GM04503 (cell line): ENCODE measurements around the gene TAS1R3.
"Not testable (repeated sequence)": the region's sequence is repeated elsewhere in the genome, so short reads cannot be mapped to it uniquely, and the experiment has no call there.

Experiments used
- DNase-seq: peaks from one replicate; pipeline ENCODE4 v3.0.0-alpha.2; 2012; ENCODE audit warnings: low read depth

Gene TAS1R3

DNA sequence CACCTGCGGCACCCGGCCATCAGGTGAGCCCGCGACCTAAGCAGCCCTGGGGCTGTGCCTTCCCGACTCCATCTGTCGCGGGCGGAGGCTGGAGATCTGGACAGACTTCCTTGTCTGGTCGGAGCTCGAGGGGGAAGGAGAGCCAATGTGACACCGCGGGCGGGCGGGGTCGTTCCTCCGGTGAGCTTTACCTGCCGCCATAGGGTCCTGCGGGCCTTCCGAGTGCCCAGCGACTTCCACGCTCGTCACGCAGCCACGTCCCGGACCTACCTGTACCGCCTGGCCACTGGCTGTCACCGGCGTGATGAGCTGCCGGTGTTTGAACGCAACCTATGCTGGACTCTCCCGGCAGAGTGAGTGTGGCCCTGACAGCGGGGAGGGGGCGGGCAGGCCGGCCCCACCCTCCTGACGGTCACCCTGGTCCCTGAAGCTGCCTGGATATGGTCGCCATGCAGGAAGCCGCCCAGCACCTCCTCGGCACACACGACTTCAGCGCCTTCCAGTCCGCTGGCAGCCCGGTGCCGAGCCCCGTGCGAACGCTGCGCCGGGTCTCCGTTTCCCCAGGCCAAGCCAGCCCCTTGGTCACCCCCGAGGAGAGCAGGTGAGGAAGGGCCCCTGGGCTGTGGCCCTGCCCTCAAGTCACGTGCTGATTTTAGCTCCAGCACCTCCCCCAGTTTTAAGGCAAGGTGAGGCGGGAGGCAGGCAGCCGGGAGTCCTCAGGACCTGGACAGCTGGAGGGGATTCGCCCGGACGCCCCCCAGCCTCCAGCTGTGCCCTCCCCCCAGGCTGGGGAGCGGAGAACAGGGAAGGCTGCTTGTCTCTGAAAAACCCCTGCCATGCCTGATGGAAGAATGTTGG, 21.6 kb upstream of the TAS1R3 start:
- no peak for DNase-seq

DNA sequence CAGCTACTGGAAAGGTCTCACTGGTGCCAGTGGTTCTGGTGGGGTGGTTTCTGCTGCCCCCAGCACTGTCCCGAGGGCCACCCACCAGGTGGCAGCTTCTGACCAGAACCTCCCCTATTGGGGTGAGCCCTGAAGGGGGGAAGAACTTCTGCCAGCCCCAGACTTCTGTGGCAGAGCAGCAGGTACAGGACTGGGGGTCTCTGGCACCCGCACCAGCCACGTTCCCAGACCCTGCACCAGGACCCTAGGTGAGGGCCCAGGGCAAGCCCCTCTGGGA, 21.0 kb upstream of the TAS1R3 start:
- no peak for DNase-seq

DNA sequence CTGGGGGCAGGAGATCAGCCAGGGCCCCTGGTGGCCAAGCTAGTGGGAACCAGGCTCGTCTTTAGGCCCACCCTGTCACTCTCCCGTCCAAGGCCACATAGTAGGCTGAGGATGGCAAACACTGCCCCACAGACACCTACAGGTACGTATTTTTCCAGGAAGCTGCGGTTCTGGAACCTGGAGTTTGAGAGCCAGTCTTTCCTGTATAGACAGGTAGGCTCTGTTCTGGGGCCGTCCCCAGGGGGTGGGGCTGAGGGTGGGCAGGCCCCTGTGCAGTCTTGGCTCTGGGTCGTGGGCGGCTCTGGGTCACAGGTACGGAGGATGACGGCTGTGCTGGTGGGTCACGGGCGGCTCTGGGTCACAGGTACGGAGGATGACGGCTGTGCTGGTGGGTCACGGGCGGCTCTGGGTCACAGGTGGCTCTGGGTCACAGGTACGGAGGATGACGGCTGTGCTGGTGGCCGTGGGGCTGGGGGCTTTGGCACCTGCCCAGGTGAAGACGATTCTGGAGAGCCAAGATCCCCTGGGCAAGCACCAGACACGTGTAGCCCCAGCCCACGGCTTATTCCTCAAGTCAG, 20.5 kb upstream of the TAS1R3 start:
- DNase-seq = no peak

DNA sequence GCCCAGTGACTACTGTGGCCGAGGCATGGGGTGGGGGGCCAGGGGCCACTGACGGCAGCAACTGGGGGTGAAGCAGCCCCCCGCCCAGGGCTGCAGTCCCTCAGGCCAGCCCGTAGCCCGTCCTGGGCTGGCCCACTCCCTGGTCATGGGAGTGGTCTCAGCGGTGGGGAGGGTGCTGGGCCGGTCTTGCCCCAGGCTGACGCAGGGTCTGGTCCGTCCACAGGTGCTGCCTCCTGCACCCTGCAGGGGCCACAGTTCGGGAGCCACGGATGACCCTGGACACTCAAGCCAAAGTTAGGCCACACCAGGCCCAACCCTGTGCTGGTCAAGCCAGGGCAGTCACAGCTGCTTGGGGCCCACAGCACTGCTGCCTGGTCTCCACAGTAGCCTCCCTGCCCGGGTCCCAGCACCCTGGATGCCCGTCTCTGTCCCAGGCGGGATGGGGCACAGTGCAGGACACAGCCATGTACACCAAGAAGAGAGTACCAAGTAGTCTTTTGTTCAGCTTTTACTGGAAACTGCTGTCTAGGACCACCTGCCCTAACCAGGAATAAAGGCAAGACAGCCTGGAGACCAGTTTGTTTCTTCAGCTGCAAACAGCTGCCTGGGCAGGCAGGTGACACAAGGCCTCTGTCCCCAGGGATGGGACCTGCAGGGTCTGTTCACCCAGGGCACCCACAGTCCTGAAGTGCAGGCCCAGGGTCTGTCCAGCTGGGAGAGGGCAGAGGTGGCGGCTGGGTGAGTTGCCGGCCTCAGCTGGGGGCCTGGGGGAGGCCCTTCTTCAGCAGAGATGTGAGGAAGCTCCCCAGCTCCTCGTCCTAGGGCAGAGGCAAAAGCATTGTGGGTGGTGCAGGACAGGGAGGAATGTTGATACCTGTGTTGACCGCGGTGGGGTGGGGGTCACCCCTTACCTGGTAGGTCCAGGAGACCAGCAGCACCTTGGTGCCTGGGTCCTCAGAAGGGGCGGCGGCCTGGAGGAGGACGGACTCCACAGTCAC, 19.7 kb upstream of the TAS1R3 start:
- DNase-seq = no peak

DNA sequence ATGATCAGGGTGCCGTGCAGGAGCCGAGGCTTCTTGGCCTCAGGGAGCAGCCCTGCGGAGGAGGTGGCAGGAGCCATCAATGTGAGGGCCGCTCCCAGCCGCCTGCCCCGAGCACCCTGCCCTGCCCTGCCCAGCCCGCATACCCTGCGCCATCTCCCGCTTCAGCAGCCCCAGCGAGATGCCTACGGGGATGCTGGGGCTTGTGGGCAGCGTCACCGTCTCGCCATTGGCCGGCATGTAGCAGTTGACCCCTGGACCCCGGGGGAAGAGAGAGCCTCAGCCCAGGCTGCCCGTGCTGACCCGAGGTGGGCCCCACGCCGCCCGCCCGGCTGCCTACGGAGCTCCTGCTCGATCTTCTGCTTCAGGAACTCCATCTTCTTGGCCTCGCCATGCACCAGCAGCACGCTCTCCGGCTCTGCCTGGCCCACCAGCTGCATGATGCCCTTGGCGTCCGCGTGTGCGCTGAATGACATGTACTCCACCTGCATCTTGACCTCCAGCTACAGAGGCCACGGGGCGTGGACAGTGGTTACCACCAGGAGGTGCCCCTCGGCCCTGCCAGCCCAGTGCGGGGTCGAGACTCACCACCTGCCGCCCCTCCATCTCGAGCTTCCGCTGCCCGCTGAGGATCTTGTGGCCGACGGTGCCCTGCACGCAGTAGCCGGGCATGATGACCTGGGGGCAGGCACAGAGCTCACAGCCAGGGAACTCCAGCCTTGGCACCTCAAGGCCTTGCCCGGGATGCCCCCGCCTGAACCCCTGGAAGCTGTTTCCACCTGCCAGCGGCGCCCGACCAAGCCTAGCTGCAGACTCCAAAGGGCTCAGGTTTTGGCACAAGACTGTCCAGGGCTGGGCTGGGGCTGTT, 18.4 kb upstream of the TAS1R3 start:
- DNase-seq = no peak

DNA sequence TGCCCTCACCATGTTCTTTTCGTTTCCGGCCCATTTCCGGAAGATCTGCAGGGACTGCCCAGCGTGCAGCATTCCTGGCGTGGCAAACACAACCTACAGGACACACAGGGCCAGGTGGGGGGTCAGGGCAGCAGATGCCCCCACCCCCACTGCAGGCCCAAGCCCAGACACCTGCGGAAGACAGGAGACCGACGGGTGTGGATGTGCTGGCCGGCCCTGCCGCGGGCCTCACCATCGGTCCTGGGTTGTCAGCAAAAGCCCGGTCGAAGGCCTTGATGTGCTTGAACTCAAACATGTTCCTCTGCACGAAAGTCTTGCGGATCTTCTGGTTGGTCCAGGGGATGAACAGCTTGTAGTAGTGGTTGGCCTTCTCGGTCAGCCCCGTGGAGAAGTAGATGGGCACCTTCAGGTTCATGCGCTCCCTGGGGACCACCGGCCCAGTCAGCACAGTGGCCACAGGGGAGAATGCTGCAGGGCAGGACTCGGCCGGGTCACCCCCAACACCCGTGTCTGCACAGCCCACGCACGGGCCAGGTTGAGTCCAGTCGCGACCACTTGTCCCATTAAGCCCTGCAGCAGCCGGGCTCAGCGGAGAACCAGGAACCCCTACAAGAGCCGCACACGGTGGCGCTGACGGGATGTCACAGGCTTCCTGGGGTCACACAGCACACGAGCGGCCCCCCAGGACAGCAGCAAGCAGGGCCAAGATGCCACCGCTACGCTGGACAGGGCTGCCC, 17.4 kb upstream of the TAS1R3 start:
- DNase-seq = no peak

DNA sequence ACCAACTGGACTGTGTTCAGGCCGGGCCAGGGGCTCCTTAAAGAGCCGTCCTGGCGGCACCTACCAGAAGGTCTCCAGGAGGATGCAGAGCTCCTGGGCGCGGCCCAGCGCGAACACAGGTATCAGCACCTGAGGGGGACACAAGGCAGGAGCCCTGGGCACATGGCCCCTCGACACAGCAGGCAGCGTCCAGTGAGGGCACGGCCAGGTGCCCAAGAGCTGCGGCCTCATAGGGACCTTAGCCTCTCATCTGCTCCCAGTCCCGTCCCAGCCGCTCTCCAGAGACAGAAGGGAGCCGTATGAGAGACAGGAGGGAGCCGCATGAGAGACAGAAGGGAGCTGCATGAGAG, 16.9 kb upstream of the TAS1R3 start:
- no peak for DNase-seq

DNA sequence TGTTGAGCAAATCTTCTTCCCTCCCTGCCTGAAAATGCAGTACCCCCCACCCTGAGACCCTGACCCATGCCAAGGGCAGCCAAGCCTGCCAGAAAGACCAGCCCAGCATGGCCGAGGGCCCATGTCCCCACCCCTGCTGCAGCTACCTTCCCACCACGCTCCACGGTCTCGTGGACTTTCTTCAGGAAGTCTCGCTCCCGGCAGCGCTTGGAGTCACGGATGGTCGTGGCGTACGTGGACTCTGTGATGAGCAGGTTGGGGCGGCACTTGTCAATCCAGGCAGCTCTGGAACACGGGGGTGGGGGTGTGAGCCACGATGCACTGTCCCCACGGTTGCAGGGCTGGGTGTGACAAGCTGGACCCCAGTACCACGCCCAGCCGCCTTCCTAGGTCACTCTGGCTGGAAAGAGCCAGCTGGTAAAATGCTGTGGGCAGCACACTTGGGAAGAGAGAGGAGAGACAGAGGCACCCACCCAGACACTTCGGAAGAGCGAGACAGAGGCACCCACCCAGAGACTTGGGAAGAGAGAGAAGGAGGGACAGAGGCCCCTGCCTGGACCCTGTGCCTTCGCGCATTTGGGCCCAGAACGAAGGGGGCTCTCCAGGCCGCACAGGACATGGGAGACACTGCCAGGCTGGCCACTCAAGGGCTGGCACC, 16.3 kb upstream of the TAS1R3 start:
- no peak for DNase-seq

DNA sequence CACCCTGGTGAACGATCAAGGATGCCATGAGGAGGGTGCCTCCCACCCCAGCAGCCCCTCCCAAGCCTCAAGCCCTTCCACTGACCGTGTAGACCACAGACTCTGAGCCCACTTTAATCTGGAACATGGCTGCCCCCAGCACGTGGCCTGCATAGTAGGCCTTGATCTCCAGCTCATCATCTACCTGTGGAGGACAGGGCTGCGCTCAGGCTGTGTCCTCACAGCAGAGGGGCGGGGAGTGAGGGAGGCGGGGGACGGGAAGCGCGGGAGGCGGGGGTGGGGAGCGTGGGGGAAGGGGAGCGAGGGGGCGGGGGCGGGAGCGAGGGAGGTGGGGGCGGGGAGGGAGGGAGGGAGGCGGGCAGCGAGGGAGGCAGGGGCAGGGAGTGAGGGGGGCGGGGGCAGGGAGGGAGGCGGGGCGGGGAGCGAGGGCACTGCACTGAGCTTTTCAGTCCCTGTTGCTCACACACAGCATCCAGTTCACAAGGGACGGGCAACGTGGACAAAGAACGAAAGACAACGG, 15.6 kb upstream of the TAS1R3 start:
- DNase-seq = no peak

DNA sequence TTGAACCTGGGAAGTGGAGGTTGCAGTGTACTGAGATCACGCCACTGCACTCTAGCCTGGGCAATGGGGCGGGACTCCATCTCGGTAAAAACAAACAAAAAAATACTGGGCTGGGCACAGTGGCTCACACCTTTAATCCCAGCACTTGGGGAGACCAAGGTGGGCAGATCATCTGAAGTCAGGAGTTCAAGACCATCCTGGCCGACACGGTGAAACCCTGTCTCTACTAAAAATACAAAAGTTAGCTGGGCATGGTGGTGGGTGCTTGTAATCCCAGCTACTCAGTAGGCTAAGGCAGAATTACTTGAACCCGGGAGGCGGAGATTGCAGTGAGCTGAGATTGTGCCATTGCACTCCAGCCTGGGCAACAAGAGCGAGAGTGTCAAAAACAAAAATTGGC, 14.9 kb upstream of the TAS1R3 start:
- not testable (repeated sequence) for DNase-seq

DNA sequence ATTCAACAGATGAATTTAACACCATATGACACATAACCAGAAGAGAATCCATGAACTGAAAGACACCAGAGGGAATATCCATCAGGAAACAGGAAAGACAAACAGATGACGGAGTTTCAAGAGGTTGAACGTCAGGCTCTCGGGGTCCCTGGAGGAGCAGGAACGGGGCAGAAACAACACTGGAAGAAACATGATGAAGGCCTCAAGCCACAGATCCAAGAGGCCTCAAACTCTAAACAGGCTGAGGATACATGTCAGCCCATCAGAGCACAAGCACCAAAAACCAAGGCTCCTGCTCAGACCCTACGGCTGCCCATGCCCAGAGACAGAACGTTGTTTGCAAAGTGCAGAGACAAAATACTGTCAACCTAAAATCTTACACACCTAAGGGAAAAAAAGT, 13.7 kb upstream of the TAS1R3 start:
- no peak for DNase-seq

DNA sequence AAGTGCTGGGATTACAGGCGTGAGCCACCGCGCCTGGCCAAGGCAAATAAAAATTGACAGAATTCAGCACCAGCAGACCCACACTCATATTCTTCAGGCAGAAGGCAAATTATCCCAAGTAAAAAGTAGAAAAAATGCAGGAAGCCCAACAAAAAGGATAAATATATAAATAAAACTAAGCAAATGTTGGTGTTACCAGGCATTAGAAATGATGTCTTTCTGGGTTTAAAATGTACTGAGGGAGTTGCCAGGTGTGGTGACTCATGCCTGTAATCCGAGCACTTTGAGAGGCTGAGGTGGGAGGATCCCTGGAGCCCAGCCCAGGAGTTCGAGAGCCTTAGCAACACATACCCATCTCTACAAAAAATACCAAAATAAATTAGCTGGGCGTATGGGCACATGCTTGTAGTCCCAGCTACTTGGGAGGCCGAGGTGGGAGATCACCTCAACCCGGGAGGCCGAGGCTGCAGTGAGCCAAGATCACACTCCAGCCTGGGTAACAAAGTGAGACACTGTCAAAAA, 12.9 kb upstream of the TAS1R3 start:
- peak; percentile 88 for DNase-seq

DNA sequence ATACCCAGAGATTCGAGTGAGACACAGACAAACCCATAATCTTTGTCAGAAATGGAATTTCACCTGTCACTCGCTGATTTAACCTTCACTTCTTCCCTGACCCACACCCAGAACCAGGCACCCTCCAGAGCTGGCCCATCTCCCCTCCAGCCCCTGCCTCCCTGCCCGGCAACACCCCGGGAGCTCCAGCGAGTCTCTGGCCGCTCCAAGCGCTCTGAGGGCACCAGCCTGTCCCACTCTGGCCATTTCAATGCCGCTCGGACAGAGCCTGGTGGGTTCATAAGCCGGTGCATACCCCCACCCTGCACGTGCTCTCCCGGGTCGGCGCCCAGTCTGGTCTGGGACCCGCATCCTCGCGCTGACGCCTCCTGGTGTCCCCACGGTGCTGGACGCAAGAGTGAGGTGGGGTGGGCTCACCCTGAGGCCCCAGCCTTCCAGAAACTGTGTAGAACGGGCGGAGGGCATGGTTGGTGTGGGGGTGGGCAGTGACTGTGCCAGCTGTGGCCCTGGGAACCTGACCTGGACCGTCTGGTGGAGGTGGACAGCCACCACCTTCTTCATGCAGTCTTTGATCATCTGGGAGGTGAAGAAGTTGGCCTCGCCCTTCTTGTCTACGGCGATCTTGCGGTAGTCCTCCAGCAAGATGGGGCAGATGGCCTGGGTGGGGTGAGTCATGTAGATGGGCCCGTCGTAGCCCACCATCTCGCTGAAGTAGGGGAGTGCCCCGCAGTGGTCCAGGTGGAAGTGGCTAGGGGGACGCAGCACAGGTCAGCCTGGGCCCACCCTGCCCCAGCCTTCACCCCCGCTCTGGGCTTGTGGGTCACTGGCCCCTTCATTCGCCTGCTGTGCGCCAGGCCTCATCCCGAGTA, 12.1 kb upstream of the TAS1R3 start:
- DNase-seq = no peak

DNA sequence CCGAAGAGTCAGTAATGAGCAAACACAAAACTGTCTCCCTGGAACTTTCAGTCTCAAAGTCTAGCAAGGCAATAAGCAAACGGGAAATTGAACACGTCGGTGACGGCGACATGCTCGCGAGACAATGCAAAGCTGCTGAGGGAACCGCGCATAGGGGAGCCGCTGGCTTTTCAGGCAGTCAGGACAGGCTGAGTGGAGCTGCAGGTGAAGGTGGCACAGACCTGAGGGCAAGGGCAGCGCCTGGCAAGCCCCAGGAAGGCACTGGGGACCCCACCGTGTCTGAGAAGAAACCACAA, 11.5 kb upstream of the TAS1R3 start:
- DNase-seq = no peak

DNA sequence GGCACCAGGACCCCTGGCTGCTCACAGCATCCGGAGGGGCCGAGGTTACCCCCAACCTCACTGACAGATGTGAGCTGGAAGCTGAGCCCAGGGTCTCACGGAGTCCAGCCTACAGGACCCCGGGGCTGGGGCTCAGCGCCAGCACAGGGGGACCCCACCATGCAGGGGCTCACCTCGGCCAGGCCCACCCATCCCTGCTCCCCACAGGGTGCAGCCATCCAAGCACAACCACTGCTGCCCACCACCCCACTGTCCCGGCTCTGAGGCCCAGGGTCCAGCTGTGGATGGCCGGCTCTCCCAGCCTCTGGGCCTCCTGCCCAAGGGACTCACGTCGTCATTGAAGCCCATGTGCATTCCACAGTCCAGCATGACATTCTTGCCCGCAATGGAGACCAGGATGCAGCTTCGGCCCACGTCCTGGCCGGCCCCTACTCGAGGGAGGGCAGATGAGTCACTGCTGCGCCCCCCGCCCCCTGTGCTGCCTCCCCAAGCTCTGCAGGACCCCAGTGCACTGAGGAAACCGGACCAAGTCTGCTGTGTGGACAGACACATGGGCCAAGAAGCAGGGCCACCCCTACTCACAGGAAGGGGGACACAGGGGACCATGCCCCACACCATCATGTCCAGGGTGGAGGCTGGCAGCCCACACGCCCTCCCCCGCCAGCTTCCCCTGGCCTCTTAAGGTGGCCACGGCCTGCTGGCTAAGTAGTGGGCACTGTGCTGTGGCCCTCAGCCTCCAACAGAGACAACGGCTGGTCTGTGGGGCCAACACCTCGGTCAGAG, 10.2 kb upstream of the TAS1R3 start:
- DNase-seq = no peak

DNA sequence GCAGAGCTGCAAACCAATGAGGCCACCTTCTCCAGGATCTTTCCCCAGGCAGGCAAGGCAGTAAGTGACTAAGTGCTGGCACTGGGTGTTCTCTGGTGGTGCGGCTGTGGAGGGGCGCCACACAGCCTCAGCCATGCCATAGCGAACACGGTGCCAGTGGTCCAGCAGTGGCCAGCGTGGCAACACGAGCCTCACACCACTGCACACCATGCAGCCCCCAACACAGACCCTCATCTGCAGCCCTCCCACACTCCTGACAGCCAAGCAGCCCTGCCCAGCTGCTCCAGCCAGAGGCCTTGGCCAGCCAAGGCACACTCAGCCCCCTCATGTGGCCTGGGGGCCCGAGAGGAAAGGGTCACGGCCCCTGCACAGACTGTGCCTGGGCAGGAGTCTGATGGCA, 9.6 kb upstream of the TAS1R3 start:
- DNase-seq = no peak

DNA sequence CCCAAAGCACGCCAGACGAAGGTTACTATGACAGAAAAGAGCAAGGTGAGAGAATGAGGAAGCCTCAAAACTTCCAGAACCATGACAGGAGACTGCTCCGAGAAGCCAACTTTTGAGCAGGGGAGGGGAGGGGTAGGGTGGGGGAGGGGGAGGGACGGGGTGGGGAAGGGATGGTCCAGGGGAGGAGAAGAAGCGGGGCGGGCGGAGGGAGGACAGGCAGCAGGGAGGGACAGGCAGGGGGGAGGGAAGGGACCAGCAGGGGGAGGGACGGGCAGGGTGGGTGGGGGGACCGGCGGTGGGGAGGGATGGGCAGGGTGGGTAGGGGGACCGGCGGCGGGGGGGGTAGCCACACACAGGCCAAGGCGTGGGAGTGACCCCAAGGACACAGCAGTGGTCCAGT, 8.7 kb upstream of the TAS1R3 start:
- no peak for DNase-seq

DNA sequence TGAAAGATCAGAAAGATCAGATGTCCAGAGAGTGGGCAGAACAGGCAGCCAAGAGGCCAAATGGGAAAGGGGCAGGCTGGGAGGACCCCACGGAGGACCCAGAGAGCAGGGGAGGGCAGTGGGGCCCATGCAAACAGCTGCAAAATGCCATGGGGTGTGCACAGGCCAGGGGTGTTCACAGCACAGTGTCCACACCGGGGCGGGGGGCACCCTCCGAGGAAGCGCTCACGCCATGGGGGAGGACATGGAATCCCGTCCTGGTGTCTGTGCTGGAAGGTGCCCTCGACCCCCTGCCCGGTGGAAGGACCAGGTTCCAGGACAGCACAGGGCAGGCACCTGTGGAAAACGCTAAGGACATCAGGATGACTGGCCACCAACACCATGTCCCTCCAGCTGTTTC, 8.1 kb upstream of the TAS1R3 start:
- DNase-seq = no peak

DNA sequence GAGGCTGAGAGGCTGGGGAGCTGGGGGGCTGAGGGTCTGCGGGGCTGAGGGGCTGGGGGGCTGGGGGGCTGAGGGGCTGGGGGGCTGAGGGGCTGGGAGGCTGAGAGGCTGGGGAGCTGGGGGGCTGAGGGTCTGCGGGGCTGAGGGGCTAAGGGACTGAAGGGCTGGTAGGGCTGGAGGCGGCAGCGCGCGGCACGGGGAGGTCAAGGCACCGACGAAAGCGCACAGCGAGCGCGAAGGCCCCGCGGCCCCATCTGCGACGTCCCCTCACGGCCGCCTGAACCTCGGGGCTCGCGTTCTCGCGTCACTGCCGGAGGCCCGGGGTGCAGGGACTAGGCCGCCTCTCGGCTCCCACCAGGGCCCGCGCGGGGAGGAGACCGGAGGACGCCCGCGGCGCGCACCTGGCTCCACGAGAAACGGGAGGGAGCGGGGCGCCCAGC, 7.0 kb upstream of the TAS1R3 start:
- no peak for DNase-seq
